ENCODE results near the gene NDUFS8.

NDUFS8 gene

GRCh38 chr11:68037411-68038225 is 7.1 kb downstream of the NDUFS8 start:
- no peak for DNase-seq

GRCh38 chr11:68038226-68038717 is 7.8 kb downstream of the NDUFS8 start:
- no peak for DNase-seq

- DNase-seq: peak; percentile 37 to 73 (median 45)
These were observed 8.4 kb downstream of the NDUFS8 start, which contains the start of gene TCIRG1 for GRCh38 chr11:68038718-68039525. Gene TCIRG1 (plus strand): TSS chr11:68039025. CDS start chr11:68041272, 2,247 bp downstream.

- no peak for DNase-seq
These were observed 9.1 kb downstream of the NDUFS8 start for GRCh38 chr11:68039526-68040086.

GRCh38 chr11:68040101-68040956 is 9.8 kb downstream of the NDUFS8 start:
- peak in 3 of 5 donors; percentile 29 to 53 (median 36) for DNase-seq

GRCh38 chr11:68040957-68041591 is 10.6 kb downstream of the NDUFS8 start:
- no peak for DNase-seq

GRCh38 chr11:68041617-68042218 is 11.2 kb downstream of the NDUFS8 start:
- no peak for DNase-seq

GRCh38 chr11:68042219-68043028 is 11.9 kb downstream of the NDUFS8 start:
- no peak for DNase-seq

GRCh38 chr11:68043029-68043348 is 12.5 kb downstream of the NDUFS8 start:
- no peak for DNase-seq

- no peak for DNase-seq
These were observed 13.1 kb downstream of the NDUFS8 start for GRCh38 chr11:68043349-68044144.

GRCh38 chr11:68044145-68044813 is 13.8 kb downstream of the NDUFS8 start:
- no peak for DNase-seq

- DNase-seq: no peak
These were observed 14.4 kb downstream of the NDUFS8 start for GRCh38 chr11:68044898-68045351.

GRCh38 chr11:68047437-68048290 is 17.2 kb downstream of the NDUFS8 start:
- no peak for DNase-seq

- DNase-seq: no peak
These were observed 18.4 kb downstream of the NDUFS8 start for GRCh38 chr11:68048681-68049508.

GRCh38 chr11:68049509-68050370 is 19.3 kb downstream of the NDUFS8 start:
- DNase-seq: no peak

- no peak for DNase-seq
These were observed 19.9 kb downstream of the NDUFS8 start for GRCh38 chr11:68050371-68050841.
